ENCODE data around the gene YWHAG. TPM values are rescaled to one million over a fixed set of nuclear protein-coding genes. Genes with fewer than 3 reads are reported as not detected.

The YWHAG gene
- total and polyA plus RNA-seq, 9 of the 15 experiments (the other 6 are each of a cell fraction or from before 2014, with no cell fraction given), result 30.4 to 246 (median 94.5) TPM

DNA sequence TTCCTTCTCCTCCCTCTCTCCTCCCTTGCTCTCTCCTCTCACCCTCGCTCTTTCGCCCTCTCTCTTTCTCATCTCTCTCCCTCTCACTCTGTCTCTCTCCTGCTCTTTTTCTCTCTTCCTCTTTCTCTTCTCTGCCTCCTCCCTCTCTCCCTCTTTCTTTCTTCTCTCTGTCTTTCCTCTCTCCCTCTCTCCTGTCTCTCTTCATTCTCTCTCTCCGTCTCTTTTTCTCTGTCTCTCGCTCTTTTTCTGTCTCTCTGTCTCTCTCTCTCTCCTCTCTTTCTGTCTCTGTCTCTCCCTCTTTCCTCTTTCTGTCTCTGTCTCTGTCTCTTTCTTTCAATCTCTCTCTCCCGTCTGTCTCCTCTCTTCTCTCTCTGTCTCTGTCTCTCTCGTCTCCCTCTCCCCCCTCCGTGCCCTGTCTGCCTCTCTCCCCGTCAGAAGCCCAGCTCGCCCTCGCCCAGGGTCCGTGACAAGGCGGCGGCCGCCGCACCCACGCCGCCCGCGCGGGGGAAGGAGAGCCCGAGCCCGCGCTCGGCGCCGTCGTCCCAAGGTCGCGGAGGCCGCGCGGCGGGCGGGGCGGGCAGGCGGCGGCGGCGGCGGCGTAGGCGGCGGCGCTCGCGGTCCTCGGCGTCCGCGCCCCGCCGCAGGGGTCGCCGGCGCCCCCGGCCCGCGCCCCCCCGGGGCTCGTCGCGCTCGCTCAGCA is 77.6 kb downstream of the YWHAG start (continued):
- TF ChIP-seq LCOR (CRISPR knock-in tag; IDR thresholded peaks at IDR 0.05), result no peak
- TF ChIP-seq POLR3G (IDR thresholded peaks at IDR 0.05; ENCODE audit: extremely low read depth, insufficient read length, insufficient replicate concordance), result no peak
- no peak for TF ChIP-seq ZNF830 (CRISPR knock-in tag; IDR thresholded peaks at IDR 0.05)
- TF ChIP-seq RBM15 (IDR thresholded peaks at IDR 0.05; ENCODE audit: insufficient read depth, low read length), result no peak
- TF ChIP-seq ADNP (tag; IDR thresholded peaks at IDR 0.05), result no peak
- TF ChIP-seq ETV1 (tag; conservative IDR thresholded peaks at IDR 0.05; ENCODE audit: low read depth), result no peak
- TF ChIP-seq ZNF347 (CRISPR knock-in tag; IDR thresholded peaks at IDR 0.05; ENCODE audit: low read depth), result no peak
- TF ChIP-seq SNRNP70 (optimal IDR thresholded peaks at IDR 0.05; ENCODE audit: low read depth, low read length), result no peak
- TF ChIP-seq ZNF232 (CRISPR knock-in tag; IDR thresholded peaks at IDR 0.05), result no peak
- TF ChIP-seq ZC3H4 (CRISPR knock-in tag; IDR thresholded peaks at IDR 0.05; ENCODE audit: borderline replicate concordance), result no peak
- peak; percentile 5 to 28; a peak in 1 of 4 replicates for TF ChIP-seq KDM1A (IDR thresholded peaks at IDR 0.05)
- TF ChIP-seq, protein P1, sequence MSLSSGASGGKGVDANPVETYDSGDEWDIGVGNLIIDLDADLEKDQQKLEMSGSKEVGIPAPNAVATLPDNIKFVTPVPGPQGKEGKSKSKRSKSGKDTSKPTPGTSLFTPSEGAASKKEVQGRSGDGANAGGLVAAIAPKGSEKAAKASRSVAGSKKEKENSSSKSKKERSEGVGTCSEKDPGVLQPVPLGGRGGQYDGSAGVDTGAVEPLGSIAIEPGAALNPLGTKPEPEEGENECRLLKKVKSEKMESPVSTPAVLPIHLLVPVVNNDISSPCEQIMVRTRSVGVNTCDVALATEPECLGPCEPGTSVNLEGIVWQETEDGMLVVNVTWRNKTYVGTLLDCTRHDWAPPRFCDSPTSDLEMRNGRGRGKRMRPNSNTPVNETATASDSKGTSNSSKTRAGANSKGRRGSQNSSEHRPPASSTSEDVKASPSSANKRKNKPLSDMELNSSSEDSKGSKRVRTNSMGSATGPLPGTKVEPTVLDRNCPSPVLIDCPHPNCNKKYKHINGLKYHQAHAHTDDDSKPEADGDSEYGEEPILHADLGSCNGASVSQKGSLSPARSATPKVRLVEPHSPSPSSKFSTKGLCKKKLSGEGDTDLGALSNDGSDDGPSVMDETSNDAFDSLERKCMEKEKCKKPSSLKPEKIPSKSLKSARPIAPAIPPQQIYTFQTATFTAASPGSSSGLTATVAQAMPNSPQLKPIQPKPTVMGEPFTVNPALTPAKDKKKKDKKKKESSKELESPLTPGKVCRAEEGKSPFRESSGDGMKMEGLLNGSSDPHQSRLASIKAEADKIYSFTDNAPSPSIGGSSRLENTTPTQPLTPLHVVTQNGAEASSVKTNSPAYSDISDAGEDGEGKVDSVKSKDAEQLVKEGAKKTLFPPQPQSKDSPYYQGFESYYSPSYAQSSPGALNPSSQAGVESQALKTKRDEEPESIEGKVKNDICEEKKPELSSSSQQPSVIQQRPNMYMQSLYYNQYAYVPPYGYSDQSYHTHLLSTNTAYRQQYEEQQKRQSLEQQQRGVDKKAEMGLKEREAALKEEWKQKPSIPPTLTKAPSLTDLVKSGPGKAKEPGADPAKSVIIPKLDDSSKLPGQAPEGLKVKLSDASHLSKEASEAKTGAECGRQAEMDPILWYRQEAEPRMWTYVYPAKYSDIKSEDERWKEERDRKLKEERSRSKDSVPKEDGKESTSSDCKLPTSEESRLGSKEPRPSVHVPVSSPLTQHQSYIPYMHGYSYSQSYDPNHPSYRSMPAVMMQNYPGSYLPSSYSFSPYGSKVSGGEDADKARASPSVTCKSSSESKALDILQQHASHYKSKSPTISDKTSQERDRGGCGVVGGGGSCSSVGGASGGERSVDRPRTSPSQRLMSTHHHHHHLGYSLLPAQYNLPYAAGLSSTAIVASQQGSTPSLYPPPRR (CRISPR knock-in tag; IDR thresholded peaks at IDR 0.05; ENCODE audit: borderline replicate concordance), result no peak
- TF ChIP-seq, protein P2, sequence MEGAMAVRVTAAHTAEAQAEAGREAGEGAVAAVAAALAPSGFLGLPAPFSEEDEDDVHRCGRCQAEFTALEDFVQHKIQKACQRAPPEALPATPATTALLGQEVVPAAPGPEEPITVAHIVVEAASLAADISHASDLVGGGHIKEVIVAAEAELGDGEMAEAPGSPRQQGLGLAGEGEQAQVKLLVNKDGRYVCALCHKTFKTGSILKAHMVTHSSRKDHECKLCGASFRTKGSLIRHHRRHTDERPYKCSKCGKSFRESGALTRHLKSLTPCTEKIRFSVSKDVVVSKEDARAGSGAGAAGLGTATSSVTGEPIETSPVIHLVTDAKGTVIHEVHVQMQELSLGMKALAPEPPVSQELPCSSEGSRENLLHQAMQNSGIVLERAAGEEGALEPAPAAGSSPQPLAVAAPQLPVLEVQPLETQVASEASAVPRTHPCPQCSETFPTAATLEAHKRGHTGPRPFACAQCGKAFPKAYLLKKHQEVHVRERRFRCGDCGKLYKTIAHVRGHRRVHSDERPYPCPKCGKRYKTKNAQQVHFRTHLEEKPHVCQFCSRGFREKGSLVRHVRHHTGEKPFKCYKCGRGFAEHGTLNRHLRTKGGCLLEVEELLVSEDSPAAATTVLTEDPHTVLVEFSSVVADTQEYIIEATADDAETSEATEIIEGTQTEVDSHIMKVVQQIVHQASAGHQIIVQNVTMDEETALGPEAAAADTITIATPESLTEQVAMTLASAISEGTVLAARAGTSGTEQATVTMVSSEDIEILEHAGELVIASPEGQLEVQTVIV (CRISPR knock-in tag; IDR thresholded peaks at IDR 0.05; ENCODE audit: borderline replicate concordance), result no peak
- TF ChIP-seq, protein P3, sequence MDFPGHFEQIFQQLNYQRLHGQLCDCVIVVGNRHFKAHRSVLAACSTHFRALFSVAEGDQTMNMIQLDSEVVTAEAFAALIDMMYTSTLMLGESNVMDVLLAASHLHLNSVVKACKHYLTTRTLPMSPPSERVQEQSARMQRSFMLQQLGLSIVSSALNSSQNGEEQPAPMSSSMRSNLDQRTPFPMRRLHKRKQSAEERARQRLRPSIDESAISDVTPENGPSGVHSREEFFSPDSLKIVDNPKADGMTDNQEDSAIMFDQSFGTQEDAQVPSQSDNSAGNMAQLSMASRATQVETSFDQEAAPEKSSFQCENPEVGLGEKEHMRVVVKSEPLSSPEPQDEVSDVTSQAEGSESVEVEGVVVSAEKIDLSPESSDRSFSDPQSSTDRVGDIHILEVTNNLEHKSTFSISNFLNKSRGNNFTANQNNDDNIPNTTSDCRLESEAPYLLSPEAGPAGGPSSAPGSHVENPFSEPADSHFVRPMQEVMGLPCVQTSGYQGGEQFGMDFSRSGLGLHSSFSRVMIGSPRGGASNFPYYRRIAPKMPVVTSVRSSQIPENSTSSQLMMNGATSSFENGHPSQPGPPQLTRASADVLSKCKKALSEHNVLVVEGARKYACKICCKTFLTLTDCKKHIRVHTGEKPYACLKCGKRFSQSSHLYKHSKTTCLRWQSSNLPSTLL (IDR thresholded peaks at IDR 0.05), result 0 out of 2 replicates have a peak, but pooled peaks have one; percentile 58
- TF ChIP-seq, protein P4, sequence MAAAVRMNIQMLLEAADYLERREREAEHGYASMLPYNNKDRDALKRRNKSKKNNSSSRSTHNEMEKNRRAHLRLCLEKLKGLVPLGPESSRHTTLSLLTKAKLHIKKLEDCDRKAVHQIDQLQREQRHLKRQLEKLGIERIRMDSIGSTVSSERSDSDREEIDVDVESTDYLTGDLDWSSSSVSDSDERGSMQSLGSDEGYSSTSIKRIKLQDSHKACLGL (CRISPR knock-in tag; IDR thresholded peaks at IDR 0.05; ENCODE audit: borderline replicate concordance, poor library complexity, severe bottlenecking), result no peak
- no peak for TF ChIP-seq ESRRB (CRISPR knock-in tag; IDR thresholded peaks at IDR 0.05; ENCODE audit: borderline replicate concordance)
- TF ChIP-seq ZNF785 (CRISPR knock-in tag; IDR thresholded peaks at IDR 0.05), result no peak
- TF ChIP-seq NR2C1 (IDR thresholded peaks at IDR 0.05), result no peak
- no peak for TF ChIP-seq NR2C1 (tag; IDR thresholded peaks at IDR 0.05)
